OCI-LY7 (cell line): ENCODE measurements around the gene PRSS16. TPM values are rescaled to one million over a fixed set of nuclear protein-coding genes. Genes with fewer than 3 reads are reported as not detected.
"Not testable (repeated sequence)": the region's sequence is repeated elsewhere in the genome, so short reads cannot be mapped to it uniquely, and the experiment has no call there.

ENCODE experiments used
- BruUV-seq: library from RNA; stranded (reverse); fragments of 400-500 nt; replicated peaks from 2 replicates; lab custom pipeline; 2021; lab: Mats Ljungman, UMichigan
- CTCF ChIA-PET: fragments of 300-600 bp; sonication (Branson Sonifier 250); formaldehyde crosslinking; loops from one replicate; lab custom pipeline; 2022; ENCODE audit warnings: antibody characterized with exemption; ENCODE audit not compliant: unreplicated experiment; lab: Charles Lee
- POLR2A ChIA-PET: fragments of 300-600 bp; sonication (Branson Sonifier 250); formaldehyde crosslinking; loops from one replicate; lab custom pipeline; 2022; ENCODE audit warnings: antibody characterized with exemption; lab: Charles Lee
- DNase-seq: peaks from one replicate; pipeline ENCODE4 v3.0.0-alpha.2; 2015; ENCODE audit warnings: low spot score
- H2AFZ ChIP-seq: fragments of 200-600 bp; sonication (generic), shearing (Covaris generic); 2 replicates; pipeline ENCODE4 v1.6.1; 2014; ENCODE audit warnings: mild to moderate bottlenecking, antibody characterized with exemption, low read length, moderate library complexity
- H3K27ac ChIP-seq: fragments of 200-600 bp; sonication (generic); 2 replicates; pipeline ENCODE4 v1.5.1; 2014; ENCODE audit warnings: mixed run types, low read depth, mild to moderate bottlenecking, moderate library complexity, low read length, inconsistent platforms; ENCODE audit not compliant: poor library complexity, severe bottlenecking
- H3K36me3 ChIP-seq: fragments of 200-600 bp; sonication (generic); 2 replicates; pipeline ENCODE4 v1.6.1; 2014; ENCODE audit warnings: mild to moderate bottlenecking, antibody characterized with exemption, low read length, moderate library complexity, mixed read lengths; ENCODE audit not compliant: insufficient read depth
- H3K4me1 ChIP-seq: fragments of 200-600 bp; sonication (generic); 2 replicates; pipeline ENCODE4 v1.5.1; 2014; ENCODE audit warnings: mild to moderate bottlenecking, low read length; ENCODE audit not compliant: insufficient read depth, poor library complexity, severe bottlenecking
- H3K4me2 ChIP-seq: fragments of 200-600 bp; sonication (generic); 2 replicates; pipeline ENCODE4 v1.6.1; 2014; ENCODE audit warnings: mild to moderate bottlenecking, low read length
- H3K4me3 ChIP-seq: fragments of 200-600 bp; sonication (generic); 2 replicates; pipeline ENCODE4 v1.5.1; 2014; ENCODE audit warnings: mild to moderate bottlenecking, low read depth, low read length; ENCODE audit not compliant: poor library complexity, severe bottlenecking
- H3K79me2 ChIP-seq: fragments of 200-600 bp; sonication (generic); 2 replicates; pipeline ENCODE4 v1.6.1; 2016; ENCODE audit warnings: low read depth, mild to moderate bottlenecking, low read length, moderate library complexity, mixed read lengths; ENCODE audit not compliant: insufficient read depth
- H3K9me2 ChIP-seq: fragments of 200-600 bp; sonication (generic); 2 replicates; pipeline ENCODE4 v1.6.1; 2016; ENCODE audit warnings: mild to moderate bottlenecking, low read length, mixed read lengths; ENCODE audit not compliant: insufficient read depth
- H3K9me3 ChIP-seq: fragments of 200-600 bp; sonication (generic); 2 replicates; pipeline ENCODE4 v1.6.1; 2014; ENCODE audit warnings: mild to moderate bottlenecking, mixed run types, low read length, mixed read lengths
- H4K20me1 ChIP-seq: fragments of 200-600 bp; sonication (generic); 2 replicates; pipeline ENCODE4 v1.6.1; 2014; ENCODE audit warnings: mild to moderate bottlenecking, antibody characterized with exemption, low read length, moderate library complexity, mixed read lengths; ENCODE audit not compliant: insufficient read depth
- CTCF ChIP-seq: fragments of 200-600 bp; sonication (generic); conservative IDR thresholded peaks from 2 replicates; pipeline ENCODE4 v1.5.1; 2014; ENCODE audit warnings: mild to moderate bottlenecking, antibody characterized with exemption, low read length, moderate library complexity, mixed read lengths
- EZH2phosphoT487 ChIP-seq: fragments of 200-600 bp; sonication (generic); IDR thresholded peaks from 2 replicates; pipeline ENCODE4 v1.6.1; 2018; ENCODE audit warnings: low read depth, borderline replicate concordance, mild to moderate bottlenecking, mixed run types, antibody characterized with exemption, low read length, moderate library complexity, mixed read lengths
- intact Hi-C: fragments of 100-400 bp; cut with micrococcal nuclease; formaldehyde crosslinking; loops from one replicate; pipeline ENCODE4 v1.10.0; 2022; ENCODE audit not compliant: unreplicated experiment
- total RNA-seq, 2 experiments: library from RNA; depleted of rRNA in 1 of 2; stranded (reverse); fragments of >200 nt in 1 of 2; shearing (Covaris generic) in 1 of 2; gene quantifications; 2 replicates each; pipeline ENCODE4 v1.2.3, GENCODE V29; 2014 to 2022

Gene PRSS16
- total RNA-seq, 2 experiments from 2014 or later, result 4.6 to 12.0 TPM

GRCh38 chr6:27214126-27214601, 33.3 kb upstream of the PRSS16 start:
- Histone ChIP-seq H3K9me3 (no peaks in the 10 kb centered on the region), H4K20me1 (no peaks in the 10 kb centered on the region), H2AFZ (no peak overlapping the region), H3K4me1 (no peaks in the 10 kb centered on the region), H3K79me2 (no peaks in the 10 kb centered on the region), H3K36me3 (no peaks in the 10 kb centered on the region), H3K4me2 (no peak overlapping the region), H3K4me3 (no peak overlapping the region), H3K9me2 (no peaks in the 10 kb centered on the region), H3K27ac (no peak overlapping the region)
- intact Hi-C loops, result no loop called here
- ChIA-PET POLR2A (no interaction called here), CTCF (no interaction called here)
- no TSS peak for BruUV-seq
- no peak for TF ChIP-seq EZH2phosphoT487
- TF ChIP-seq CTCF, result no peak
- no peak for DNase-seq

DNA sequence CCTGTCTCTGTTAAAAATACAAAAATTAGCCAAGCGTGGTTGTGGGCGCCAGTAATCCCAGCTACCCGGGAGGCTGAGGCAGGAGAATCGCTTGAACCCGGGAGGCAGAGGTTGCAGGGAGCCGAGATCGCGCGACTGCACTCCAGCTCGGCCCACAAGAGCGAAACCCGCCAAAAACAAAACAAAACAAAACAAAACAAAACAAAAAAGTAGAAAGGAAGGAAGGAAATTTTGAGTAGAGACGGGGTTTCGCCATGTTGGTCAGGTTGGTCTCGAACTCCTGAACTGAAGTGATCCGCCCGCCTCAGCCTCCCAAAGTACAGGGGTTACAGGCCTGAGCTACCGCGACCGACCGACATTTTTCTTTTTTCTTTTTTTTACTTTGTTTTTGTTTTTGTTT, 30.6 kb upstream of the PRSS16 start:
- DNase-seq, result no peak

GRCh38 chr6:27222971-27223370, 24.5 kb upstream of the PRSS16 start:
- H3K4me1 ChIP-seq, H3K9me2 ChIP-seq, intact Hi-C loops, H2AFZ ChIP-seq, H3K27ac ChIP-seq, DNase-seq, H3K4me3 ChIP-seq, H3K9me3 ChIP-seq, POLR2A ChIA-PET, H3K4me2 ChIP-seq, H3K79me2 ChIP-seq, H3K36me3 ChIP-seq, H4K20me1 ChIP-seq, BruUV-seq, CTCF ChIA-PET: not testable (repeated sequence)

More for the DNA sequence above, 30.6 kb upstream of the PRSS16 start:
- ChIA-PET CTCF (no interaction called here), POLR2A (no interaction called here)
- Histone ChIP-seq H3K4me1 (no peaks in the 10 kb centered on the region), H4K20me1 (no peaks in the 10 kb centered on the region), H3K36me3 (no peaks in the 10 kb centered on the region), H2AFZ (no peak overlapping the region), H3K4me3 (no peak overlapping the region), H3K9me3 (no peaks in the 10 kb centered on the region), H3K79me2 (no peaks in the 10 kb centered on the region), H3K27ac (no peak overlapping the region), H3K9me2 (no peaks in the 10 kb centered on the region), H3K4me2 (no peak overlapping the region)
- no TSS peak for BruUV-seq
- TF ChIP-seq EZH2phosphoT487, result no peak
- TF ChIP-seq CTCF, result no peak
- intact Hi-C loops, result no loop called here
